ENCODE measurements around the gene KCNMA1. TPM values are rescaled to one million over a fixed set of nuclear protein-coding genes. Genes with fewer than 3 reads are reported as not detected.

Gene KCNMA1
- total RNA-seq, 4 donors from 2014 or later = 4.6 to 10.5 (median 7.8) TPM

GRCh38 chr10:77189075-77189474 is 448.5 kb downstream of the KCNMA1 start:
- H3K27ac ChIP-seq = no peak overlapping the region
- no peaks in the 10 kb centered on the region for H3K4me1 ChIP-seq
- DNase-seq (ENCODE audit: low spot score in 2 of 2) = no peak
- H3K36me3 ChIP-seq = no peaks in the 10 kb centered on the region
- WGBS = 89% methylated on average over 4 of the region's 4 CpGs
- peaks cover 16% of the 10 kb centered on the region for H3K27me3 ChIP-seq
- TF ChIP-seq POLR2A (IDR thresholded peaks at IDR 0.05) = no peak
- no peak for TF ChIP-seq POLR2AphosphoS5 (IDR thresholded peaks at IDR 0.05)
- no peak for TF ChIP-seq EP300 (IDR thresholded peaks at IDR 0.05)
- TF ChIP-seq CTCF (IDR thresholded peaks at IDR 0.05) = no peak
- H3K9me3 ChIP-seq = no peaks in the 10 kb centered on the region
- H3K4me3 ChIP-seq = no peak overlapping the region

GRCh38 chr10:77188521-77188920 is 449.1 kb downstream of the KCNMA1 start:
- TF ChIP-seq EP300 (IDR thresholded peaks at IDR 0.05) (no peak), POLR2AphosphoS5 (IDR thresholded peaks at IDR 0.05) (no peak), CTCF (IDR thresholded peaks at IDR 0.05) (no peak), POLR2A (IDR thresholded peaks at IDR 0.05) (no peak)
- Histone ChIP-seq H3K4me1 (no peaks in the 10 kb centered on the region), H3K27ac (no peak overlapping the region), H3K9me3 (no peaks in the 10 kb centered on the region), H3K36me3 (no peaks in the 10 kb centered on the region), H3K27me3 (peaks cover 13% of the 10 kb centered on the region), H3K4me3 (no peak overlapping the region)
- no peak for DNase-seq (ENCODE audit: low spot score in 2 of 2)

GRCh38 chr10:77188000-77188395 is 449.6 kb downstream of the KCNMA1 start:
- H3K36me3 ChIP-seq = no peaks in the 10 kb centered on the region
- no peak overlapping the region for H3K27ac ChIP-seq
- H3K27me3 ChIP-seq = peaks cover 13% of the 10 kb centered on the region
- H3K9me3 ChIP-seq = no peaks in the 10 kb centered on the region
- H3K4me1 ChIP-seq = no peaks in the 10 kb centered on the region
- no peak overlapping the region for H3K4me3 ChIP-seq
- TF ChIP-seq POLR2A (IDR thresholded peaks at IDR 0.05) = no peak
- TF ChIP-seq CTCF (IDR thresholded peaks at IDR 0.05) = no peak
- TF ChIP-seq POLR2AphosphoS5 (IDR thresholded peaks at IDR 0.05) = no peak
- no peak for TF ChIP-seq EP300 (IDR thresholded peaks at IDR 0.05)
- DNase-seq (ENCODE audit: low spot score in 2 of 2) = no peak
- 65% methylated on average over 1 of the region's 1 CpG for WGBS

- Histone ChIP-seq H3K9me3 (no peaks in the 10 kb centered on the region), H3K4me1 (no peaks in the 10 kb centered on the region), H3K36me3 (no peaks in the 10 kb centered on the region), H3K27ac (no peak overlapping the region), H3K27me3 (peaks cover 11% of the 10 kb centered on the region), H3K4me3 (no peak overlapping the region)
- WGBS = 74% methylated on average over 9 of the region's 9 CpGs
- no peak for DNase-seq (ENCODE audit: low spot score in 2 of 2)
- TF ChIP-seq POLR2AphosphoS5 (IDR thresholded peaks at IDR 0.05) (no peak), POLR2A (IDR thresholded peaks at IDR 0.05) (no peak), EP300 (IDR thresholded peaks at IDR 0.05) (no peak), CTCF (IDR thresholded peaks at IDR 0.05) (no peak)
Measured at GRCh38 chr10:77187376-77187999, 450.1 kb downstream of the KCNMA1 start.

- Histone ChIP-seq H3K4me3 (no peak overlapping the region), H3K27ac (no peak overlapping the region), H3K4me1 (no peaks in the 10 kb centered on the region), H3K9me3 (no peaks in the 10 kb centered on the region), H3K27me3 (peaks cover 5% of the 10 kb centered on the region), H3K36me3 (no peaks in the 10 kb centered on the region)
- WGBS = 73% methylated on average over 3 of the region's 3 CpGs
- DNase-seq (ENCODE audit: low spot score in 2 of 2) = no peak
- TF ChIP-seq CTCF (IDR thresholded peaks at IDR 0.05) (no peak), EP300 (IDR thresholded peaks at IDR 0.05) (no peak), POLR2A (IDR thresholded peaks at IDR 0.05) (no peak), POLR2AphosphoS5 (IDR thresholded peaks at IDR 0.05) (no peak)
Measured at GRCh38 chr10:77186936-77187335, 450.7 kb downstream of the KCNMA1 start.
